Panc1 (cell line): ENCODE measurements around the gene VTI1A. TPM values are rescaled to one million over a fixed set of nuclear protein-coding genes. Genes with fewer than 3 reads are reported as not detected.

Source experiments
- ATAC-seq: fragments of 200-7000 bp; cut with Tn5 transposase; 2 replicates; pipeline ENCODE4 v1.9.1; 2020; ENCODE audit warnings: mild to moderate bottlenecking, moderate library complexity
- BruUV-seq: library from RNA; stranded (reverse); fragments of 400-500 nt; replicated peaks from 2 replicates; lab custom pipeline; 2021; lab: Mats Ljungman, UMichigan
- CTCF ChIA-PET: fragments of 300-600 bp; sonication (Branson Sonifier 250); formaldehyde crosslinking; loops from one replicate; lab custom pipeline; 2022; ENCODE audit warnings: antibody characterized with exemption; lab: Charles Lee
- POLR2A ChIA-PET: fragments of 300-600 bp; sonication (Branson Sonifier 250); formaldehyde crosslinking; loops from one replicate; lab custom pipeline; 2022; ENCODE audit warnings: antibody characterized with exemption; lab: Charles Lee
- DNase-seq: peaks from one replicate; pipeline ENCODE4 v3.0.0-alpha.2; 2010; ENCODE audit warnings: low read depth, low spot score
- H3K27ac ChIP-seq: 2 replicates; pipeline ENCODE4 v1.5.1; 2011; ENCODE audit warnings: mild to moderate bottlenecking, low read length, inconsistent platforms
- H3K27me3 ChIP-seq: fragments of 200-500 bp; sonication (Bioruptor generic); 2 replicates; pipeline ENCODE4 v1.6.0; 2014; ENCODE audit warnings: low read length, inconsistent platforms; ENCODE audit not compliant: control insufficient read depth, insufficient read depth
- H3K36me3 ChIP-seq: fragments of 200-500 bp; sonication (Bioruptor generic); 2 replicates; pipeline ENCODE4 v1.5.1; 2014; ENCODE audit warnings: inconsistent platforms, mild to moderate bottlenecking, low read length, moderate library complexity; ENCODE audit not compliant: control insufficient read depth, insufficient read depth
- H3K4me1 ChIP-seq: 2 replicates; pipeline ENCODE4 v1.5.1; 2011; ENCODE audit warnings: inconsistent platforms, mild to moderate bottlenecking, low read length, moderate library complexity; ENCODE audit not compliant: control insufficient read depth, insufficient read depth
- H3K4me3 ChIP-seq, 2 experiments: 2 replicates each; pipeline ENCODE4 v1.5.1; 2011 to 2012; ENCODE audit warnings: low read depth in 2 of 2, low read length in 2 of 2, mild to moderate bottlenecking in 2 of 2, inconsistent platforms in 1 of 2, moderate library complexity in 1 of 2
- H3K9me3 ChIP-seq: fragments of 200-500 bp; sonication (Bioruptor generic); 2 replicates; pipeline ENCODE4 v1.5.1; 2014; ENCODE audit warnings: low read depth, mild to moderate bottlenecking, inconsistent platforms, low read length, moderate library complexity; ENCODE audit not compliant: control insufficient read depth, insufficient read depth
- POLR2AphosphoS5 ChIP-seq: IDR thresholded peaks from 2 replicates; pipeline ENCODE4 v1.6.1; 2012; ENCODE audit warnings: mild to moderate bottlenecking, low read depth, low read length, moderate library complexity
- SIN3A ChIP-seq: IDR thresholded peaks from 2 replicates; pipeline ENCODE4 v1.6.1; 2012; ENCODE audit warnings: low read depth, mild to moderate bottlenecking, low read length, moderate library complexity, borderline replicate concordance; ENCODE audit not compliant: insufficient read depth
- TCF7L2 ChIP-seq: IDR thresholded peaks from 2 replicates; pipeline ENCODE4 v1.6.1; 2011; ENCODE audit warnings: mild to moderate bottlenecking, low read depth, low read length, inconsistent platforms
- in situ Hi-C: cut with HindIII; loops from 2 replicates; pipeline ENCODE4 v1.10.0; 2016; ENCODE audit warnings: low sequenced_read_pairs, low pct_unique_long_range_greater_than_20kb
- intact Hi-C: fragments of 100-400 bp; cut with micrococcal nuclease; formaldehyde crosslinking; loops from one replicate; pipeline ENCODE4 v1.10.0; 2022; ENCODE audit not compliant: unreplicated experiment
- total RNA-seq: library from RNA; stranded (reverse); gene quantifications from one replicate; pipeline ENCODE4 v1.2.1, GENCODE V29; 2021; ENCODE audit not compliant: unreplicated experiment
- TF ChIP-seq, protein P1 (sequence below), 2 experiments: IDR thresholded peaks; 2 replicates each; pipeline ENCODE4 v1.6.1; 2011 to 2012; ENCODE audit warnings: low read depth in 2 of 2, control low read depth in 1 of 2, low read length in 1 of 2, mild to moderate bottlenecking in 1 of 2, moderate library complexity in 1 of 2; ENCODE audit not compliant: insufficient read depth in 1 of 2
- TF ChIP-seq, protein P2 (sequence below): fragments of 450-650 bp; IDR thresholded peaks from 2 replicates; pipeline ENCODE4 v1.5.1; 2017; ENCODE audit warnings: mild to moderate bottlenecking

The VTI1A gene
- total RNA-seq, 1 experiment from 2014 or later: 36.3 TPM

DNA sequence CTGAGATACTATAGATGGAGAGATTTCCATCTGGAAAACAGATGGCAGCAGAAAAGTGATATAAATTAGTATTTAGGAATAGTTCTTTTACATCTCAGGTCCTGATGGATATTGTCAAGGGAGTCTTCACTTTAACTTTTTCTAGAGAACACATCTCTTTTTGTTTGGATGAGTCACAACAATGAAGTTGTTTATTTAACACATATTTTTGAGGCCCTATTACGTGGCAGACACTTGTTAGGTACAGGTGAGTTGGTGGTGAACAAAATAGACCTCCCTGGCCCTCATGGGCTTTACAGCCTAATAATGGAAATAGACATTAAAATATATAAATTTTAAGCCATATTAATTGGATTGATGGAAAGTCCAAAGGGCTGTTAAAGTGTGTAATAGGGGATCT, 168.3 kb downstream of the VTI1A start:
- Histone ChIP-seq H3K4me3 (no peak overlapping the region), H3K9me3 (peaks cover 13% of the 10 kb centered on the region), H3K36me3 (no peaks in the 10 kb centered on the region), H3K4me1 (no peaks in the 10 kb centered on the region), H3K27me3 (no peaks in the 10 kb centered on the region), H3K27ac (no peak overlapping the region)
- TF ChIP-seq SIN3A (no peak), POLR2AphosphoS5 (no peak), TCF7L2 (no peak)
- TF ChIP-seq, protein P1, sequence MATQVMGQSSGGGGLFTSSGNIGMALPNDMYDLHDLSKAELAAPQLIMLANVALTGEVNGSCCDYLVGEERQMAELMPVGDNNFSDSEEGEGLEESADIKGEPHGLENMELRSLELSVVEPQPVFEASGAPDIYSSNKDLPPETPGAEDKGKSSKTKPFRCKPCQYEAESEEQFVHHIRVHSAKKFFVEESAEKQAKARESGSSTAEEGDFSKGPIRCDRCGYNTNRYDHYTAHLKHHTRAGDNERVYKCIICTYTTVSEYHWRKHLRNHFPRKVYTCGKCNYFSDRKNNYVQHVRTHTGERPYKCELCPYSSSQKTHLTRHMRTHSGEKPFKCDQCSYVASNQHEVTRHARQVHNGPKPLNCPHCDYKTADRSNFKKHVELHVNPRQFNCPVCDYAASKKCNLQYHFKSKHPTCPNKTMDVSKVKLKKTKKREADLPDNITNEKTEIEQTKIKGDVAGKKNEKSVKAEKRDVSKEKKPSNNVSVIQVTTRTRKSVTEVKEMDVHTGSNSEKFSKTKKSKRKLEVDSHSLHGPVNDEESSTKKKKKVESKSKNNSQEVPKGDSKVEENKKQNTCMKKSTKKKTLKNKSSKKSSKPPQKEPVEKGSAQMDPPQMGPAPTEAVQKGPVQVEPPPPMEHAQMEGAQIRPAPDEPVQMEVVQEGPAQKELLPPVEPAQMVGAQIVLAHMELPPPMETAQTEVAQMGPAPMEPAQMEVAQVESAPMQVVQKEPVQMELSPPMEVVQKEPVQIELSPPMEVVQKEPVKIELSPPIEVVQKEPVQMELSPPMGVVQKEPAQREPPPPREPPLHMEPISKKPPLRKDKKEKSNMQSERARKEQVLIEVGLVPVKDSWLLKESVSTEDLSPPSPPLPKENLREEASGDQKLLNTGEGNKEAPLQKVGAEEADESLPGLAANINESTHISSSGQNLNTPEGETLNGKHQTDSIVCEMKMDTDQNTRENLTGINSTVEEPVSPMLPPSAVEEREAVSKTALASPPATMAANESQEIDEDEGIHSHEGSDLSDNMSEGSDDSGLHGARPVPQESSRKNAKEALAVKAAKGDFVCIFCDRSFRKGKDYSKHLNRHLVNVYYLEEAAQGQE (IDR thresholded peaks at IDR 0.05; ENCODE audit: insufficient read depth in 1 of 2, low read depth in 2 of 2, low read length in 1 of 2): no peak
- TF ChIP-seq, protein P2, sequence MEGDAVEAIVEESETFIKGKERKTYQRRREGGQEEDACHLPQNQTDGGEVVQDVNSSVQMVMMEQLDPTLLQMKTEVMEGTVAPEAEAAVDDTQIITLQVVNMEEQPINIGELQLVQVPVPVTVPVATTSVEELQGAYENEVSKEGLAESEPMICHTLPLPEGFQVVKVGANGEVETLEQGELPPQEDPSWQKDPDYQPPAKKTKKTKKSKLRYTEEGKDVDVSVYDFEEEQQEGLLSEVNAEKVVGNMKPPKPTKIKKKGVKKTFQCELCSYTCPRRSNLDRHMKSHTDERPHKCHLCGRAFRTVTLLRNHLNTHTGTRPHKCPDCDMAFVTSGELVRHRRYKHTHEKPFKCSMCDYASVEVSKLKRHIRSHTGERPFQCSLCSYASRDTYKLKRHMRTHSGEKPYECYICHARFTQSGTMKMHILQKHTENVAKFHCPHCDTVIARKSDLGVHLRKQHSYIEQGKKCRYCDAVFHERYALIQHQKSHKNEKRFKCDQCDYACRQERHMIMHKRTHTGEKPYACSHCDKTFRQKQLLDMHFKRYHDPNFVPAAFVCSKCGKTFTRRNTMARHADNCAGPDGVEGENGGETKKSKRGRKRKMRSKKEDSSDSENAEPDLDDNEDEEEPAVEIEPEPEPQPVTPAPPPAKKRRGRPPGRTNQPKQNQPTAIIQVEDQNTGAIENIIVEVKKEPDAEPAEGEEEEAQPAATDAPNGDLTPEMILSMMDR: no peak
- DNase-seq (no peak), ATAC-seq (no peak)
- in situ Hi-C loops: no loop called here
- intact Hi-C loops: no loop called here
- ChIA-PET CTCF (no interaction called here), POLR2A (no interaction called here)
- BruUV-seq: no TSS peak

DNA sequence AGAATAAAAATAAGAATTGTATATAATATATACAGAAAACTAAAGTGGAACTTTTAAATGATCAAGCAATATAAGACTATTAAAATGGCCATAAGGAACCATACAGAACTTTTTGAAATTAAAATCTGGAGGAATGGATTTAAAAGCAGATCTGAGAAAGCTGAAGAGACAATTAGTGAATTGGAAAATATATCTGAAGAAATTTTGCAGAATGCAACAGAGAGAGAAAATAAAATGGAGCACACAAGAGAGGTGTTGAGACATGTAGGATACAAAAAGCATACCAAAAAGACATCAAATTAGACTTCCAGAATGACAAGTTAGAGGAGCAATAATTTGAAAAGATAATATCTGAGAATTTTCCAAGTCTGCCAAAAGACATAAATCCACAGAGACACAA, 169.6 kb downstream of the VTI1A start:
- POLR2A ChIA-PET: no interaction called here
- TF ChIP-seq SIN3A (no peak), TCF7L2 (no peak), POLR2AphosphoS5 (no peak)
- TF ChIP-seq, protein P2: no peak
- TF ChIP-seq, protein P1 (IDR thresholded peaks at IDR 0.05; ENCODE audit: insufficient read depth in 1 of 2, low read depth in 2 of 2, low read length in 1 of 2): no peak
- in situ Hi-C loops: no loop called here
- Histone ChIP-seq H3K27me3 (no peaks in the 10 kb centered on the region), H3K36me3 (no peaks in the 10 kb centered on the region), H3K9me3 (peaks cover 13% of the 10 kb centered on the region), H3K4me1 (no peaks in the 10 kb centered on the region), H3K27ac (no peak overlapping the region), H3K4me3 (no peak overlapping the region)
- intact Hi-C loops: no loop called here
- DNase-seq: no peak
- no TSS peak for BruUV-seq
- no peak for ATAC-seq
- CTCF ChIA-PET: no interaction called here
